ENCODE results near the gene TRPM3. TPM values are rescaled to one million over a fixed set of nuclear protein-coding genes. Genes with fewer than 3 reads are reported as not detected.

TRPM3 gene
- total RNA-seq, 1 experiment from 2014 or later = 5.4 TPM

DNA sequence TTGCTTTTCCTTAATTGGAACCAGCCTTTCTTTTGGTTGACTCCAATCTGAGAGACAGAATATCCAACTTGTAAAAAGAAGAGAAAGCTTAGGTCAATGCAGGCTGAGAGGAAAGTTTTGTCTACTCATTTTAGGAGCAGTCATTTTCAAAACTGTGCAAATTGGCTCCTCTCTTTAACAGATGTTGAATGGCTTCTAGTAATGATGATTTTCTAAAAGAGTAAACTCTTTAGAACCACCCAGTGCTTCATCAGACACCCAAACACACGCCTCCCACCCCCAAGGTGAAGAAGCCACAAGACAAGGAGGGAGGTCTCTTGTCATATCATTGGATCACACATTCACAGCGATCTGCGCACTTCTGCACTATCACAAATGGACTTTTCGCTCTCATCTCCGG, 590.7 kb downstream of the TRPM3 start:
- H3K36me3 Mint-ChIP-seq = no peaks in the 10 kb centered on the region; the same call in 1 of the 2 replicates
- DNase-seq (ENCODE audit: low spot score) (no peak), ATAC-seq (no peak)
- H3K27ac Mint-ChIP-seq = no peak overlapping the region
- TF ChIP-seq FOXP1 (CRISPR knock-in tag; IDR thresholded peaks at IDR 0.05; ENCODE audit: borderline replicate concordance) (no peak), ZNF671 (CRISPR knock-in tag; IDR thresholded peaks at IDR 0.05) (no peak), ZNF219 (CRISPR knock-in tag; IDR thresholded peaks at IDR 0.05; ENCODE audit: borderline replicate concordance) (no peak)
- TF ChIP-seq, protein P1, sequence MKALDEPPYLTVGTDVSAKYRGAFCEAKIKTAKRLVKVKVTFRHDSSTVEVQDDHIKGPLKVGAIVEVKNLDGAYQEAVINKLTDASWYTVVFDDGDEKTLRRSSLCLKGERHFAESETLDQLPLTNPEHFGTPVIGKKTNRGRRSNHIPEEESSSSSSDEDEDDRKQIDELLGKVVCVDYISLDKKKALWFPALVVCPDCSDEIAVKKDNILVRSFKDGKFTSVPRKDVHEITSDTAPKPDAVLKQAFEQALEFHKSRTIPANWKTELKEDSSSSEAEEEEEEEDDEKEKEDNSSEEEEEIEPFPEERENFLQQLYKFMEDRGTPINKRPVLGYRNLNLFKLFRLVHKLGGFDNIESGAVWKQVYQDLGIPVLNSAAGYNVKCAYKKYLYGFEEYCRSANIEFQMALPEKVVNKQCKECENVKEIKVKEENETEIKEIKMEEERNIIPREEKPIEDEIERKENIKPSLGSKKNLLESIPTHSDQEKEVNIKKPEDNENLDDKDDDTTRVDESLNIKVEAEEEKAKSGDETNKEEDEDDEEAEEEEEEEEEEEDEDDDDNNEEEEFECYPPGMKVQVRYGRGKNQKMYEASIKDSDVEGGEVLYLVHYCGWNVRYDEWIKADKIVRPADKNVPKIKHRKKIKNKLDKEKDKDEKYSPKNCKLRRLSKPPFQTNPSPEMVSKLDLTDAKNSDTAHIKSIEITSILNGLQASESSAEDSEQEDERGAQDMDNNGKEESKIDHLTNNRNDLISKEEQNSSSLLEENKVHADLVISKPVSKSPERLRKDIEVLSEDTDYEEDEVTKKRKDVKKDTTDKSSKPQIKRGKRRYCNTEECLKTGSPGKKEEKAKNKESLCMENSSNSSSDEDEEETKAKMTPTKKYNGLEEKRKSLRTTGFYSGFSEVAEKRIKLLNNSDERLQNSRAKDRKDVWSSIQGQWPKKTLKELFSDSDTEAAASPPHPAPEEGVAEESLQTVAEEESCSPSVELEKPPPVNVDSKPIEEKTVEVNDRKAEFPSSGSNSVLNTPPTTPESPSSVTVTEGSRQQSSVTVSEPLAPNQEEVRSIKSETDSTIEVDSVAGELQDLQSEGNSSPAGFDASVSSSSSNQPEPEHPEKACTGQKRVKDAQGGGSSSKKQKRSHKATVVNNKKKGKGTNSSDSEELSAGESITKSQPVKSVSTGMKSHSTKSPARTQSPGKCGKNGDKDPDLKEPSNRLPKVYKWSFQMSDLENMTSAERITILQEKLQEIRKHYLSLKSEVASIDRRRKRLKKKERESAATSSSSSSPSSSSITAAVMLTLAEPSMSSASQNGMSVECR (CRISPR knock-in tag; IDR thresholded peaks at IDR 0.05; ENCODE audit: borderline replicate concordance) = no peak
- TF ChIP-seq, protein P2, sequence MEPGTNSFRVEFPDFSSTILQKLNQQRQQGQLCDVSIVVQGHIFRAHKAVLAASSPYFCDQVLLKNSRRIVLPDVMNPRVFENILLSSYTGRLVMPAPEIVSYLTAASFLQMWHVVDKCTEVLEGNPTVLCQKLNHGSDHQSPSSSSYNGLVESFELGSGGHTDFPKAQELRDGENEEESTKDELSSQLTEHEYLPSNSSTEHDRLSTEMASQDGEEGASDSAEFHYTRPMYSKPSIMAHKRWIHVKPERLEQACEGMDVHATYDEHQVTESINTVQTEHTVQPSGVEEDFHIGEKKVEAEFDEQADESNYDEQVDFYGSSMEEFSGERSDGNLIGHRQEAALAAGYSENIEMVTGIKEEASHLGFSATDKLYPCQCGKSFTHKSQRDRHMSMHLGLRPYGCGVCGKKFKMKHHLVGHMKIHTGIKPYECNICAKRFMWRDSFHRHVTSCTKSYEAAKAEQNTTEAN (CRISPR knock-in tag; IDR thresholded peaks at IDR 0.05) = no peak
- TF ChIP-seq, protein P3, sequence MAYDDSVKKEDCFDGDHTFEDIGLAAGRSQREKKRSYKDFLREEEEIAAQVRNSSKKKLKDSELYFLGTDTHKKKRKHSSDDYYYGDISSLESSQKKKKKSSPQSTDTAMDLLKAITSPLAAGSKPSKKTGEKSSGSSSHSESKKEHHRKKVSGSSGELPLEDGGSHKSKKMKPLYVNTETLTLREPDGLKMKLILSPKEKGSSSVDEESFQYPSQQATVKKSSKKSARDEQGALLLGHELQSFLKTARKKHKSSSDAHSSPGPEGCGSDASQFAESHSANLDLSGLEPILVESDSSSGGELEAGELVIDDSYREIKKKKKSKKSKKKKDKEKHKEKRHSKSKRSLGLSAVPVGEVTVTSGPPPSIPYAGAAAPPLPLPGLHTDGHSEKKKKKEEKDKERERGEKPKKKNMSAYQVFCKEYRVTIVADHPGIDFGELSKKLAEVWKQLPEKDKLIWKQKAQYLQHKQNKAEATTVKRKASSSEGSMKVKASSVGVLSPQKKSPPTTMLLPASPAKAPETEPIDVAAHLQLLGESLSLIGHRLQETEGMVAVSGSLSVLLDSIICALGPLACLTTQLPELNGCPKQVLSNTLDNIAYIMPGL (CRISPR knock-in tag; IDR thresholded peaks at IDR 0.05) = no peak
- no peak overlapping the region for H3K4me3 Mint-ChIP-seq
- H3K4me1 Mint-ChIP-seq = peaks cover 26% of the 10 kb centered on the region
- CTCF ChIA-PET = no interaction called here
- POLR2A ChIA-PET = no interaction called here
- peaks cover under 1% of the 10 kb centered on the region for H3K9me3 Mint-ChIP-seq
- H3K27me3 Mint-ChIP-seq (ENCODE audit: low read depth) = no peaks in the 10 kb centered on the region

DNA sequence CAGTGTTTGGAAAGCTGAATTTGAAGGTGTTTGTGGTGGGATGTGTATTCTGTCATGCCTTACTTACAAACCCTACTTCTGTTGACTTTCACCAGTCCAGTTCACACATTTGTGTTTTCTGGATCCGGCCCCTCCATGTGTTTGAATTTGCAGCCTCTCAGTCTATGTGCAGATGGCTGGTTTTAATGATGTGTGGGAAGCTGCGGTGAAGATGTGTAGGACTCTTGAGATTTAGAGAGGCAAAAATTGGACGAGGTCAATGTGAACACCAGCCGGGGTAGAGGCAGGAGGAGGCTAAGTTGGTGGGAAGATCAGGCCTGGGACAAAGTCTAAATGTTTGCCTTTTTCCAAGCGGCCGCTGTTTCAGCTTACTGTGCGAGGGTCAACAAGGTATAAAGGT, 591.6 kb downstream of the TRPM3 start:
- TF ChIP-seq, protein P4, sequence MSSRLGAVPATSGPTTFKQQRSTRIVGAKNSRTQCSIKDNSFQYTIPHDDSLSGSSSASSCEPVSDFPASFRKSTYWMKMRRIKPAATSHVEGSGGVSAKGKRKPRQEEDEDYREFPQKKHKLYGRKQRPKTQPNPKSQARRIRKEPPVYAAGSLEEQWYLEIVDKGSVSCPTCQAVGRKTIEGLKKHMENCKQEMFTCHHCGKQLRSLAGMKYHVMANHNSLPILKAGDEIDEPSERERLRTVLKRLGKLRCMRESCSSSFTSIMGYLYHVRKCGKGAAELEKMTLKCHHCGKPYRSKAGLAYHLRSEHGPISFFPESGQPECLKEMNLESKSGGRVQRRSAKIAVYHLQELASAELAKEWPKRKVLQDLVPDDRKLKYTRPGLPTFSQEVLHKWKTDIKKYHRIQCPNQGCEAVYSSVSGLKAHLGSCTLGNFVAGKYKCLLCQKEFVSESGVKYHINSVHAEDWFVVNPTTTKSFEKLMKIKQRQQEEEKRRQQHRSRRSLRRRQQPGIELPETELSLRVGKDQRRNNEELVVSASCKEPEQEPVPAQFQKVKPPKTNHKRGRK (CRISPR knock-in tag; IDR thresholded peaks at IDR 0.05; ENCODE audit: borderline replicate concordance) = no peak
- TF ChIP-seq GRHL2 (CRISPR knock-in tag; IDR thresholded peaks at IDR 0.05; ENCODE audit: insufficient replicate concordance, severe bottlenecking) = no peak
- no peak for DNase-seq (ENCODE audit: low spot score)
- CTCF ChIA-PET = no interaction called here
- no peak overlapping the region for H3K27ac Mint-ChIP-seq
- peaks cover 10% of the 10 kb centered on the region for H3K9me3 Mint-ChIP-seq
- peaks cover 8% of the 10 kb centered on the region for H3K36me3 Mint-ChIP-seq
- no peak overlapping the region for H3K4me3 Mint-ChIP-seq
- H3K27me3 Mint-ChIP-seq (ENCODE audit: low read depth) = no peaks in the 10 kb centered on the region
- ATAC-seq = no peak
- peaks cover 26% of the 10 kb centered on the region for H3K4me1 Mint-ChIP-seq
- POLR2A ChIA-PET = no interaction called here

DNA sequence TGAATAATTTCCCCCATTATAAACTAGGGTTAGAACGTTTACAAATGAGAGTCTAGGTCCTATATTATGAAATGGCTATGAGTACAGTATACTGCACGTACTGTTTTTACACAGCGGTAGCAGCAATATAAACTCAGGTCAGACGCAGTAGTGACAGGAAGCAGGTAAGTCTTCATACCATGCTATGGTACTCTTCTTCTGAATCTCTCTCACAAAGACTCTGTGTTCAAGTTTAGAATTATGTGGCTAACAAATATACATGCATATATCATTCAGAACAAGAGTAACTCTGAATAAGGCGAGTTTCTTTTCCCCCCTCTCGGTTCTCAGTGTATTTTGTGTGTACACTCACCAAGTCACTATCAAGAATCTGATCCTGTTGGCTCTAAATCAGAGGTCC, 592.0 kb downstream of the TRPM3 start:
- Mint-ChIP-seq H3K4me1 (peaks cover 26% of the 10 kb centered on the region), H3K4me3 (no peak overlapping the region), H3K36me3 (peaks cover 11% of the 10 kb centered on the region), H3K27me3 (ENCODE audit: low read depth) (no peaks in the 10 kb centered on the region), H3K9me3 (peaks cover 14% of the 10 kb centered on the region), H3K27ac (no peak overlapping the region)
- ChIA-PET POLR2A (no interaction called here), CTCF (no interaction called here)
- DNase-seq (ENCODE audit: low spot score) = no peak
- ATAC-seq = no peak
- TF ChIP-seq RELA (CRISPR knock-in tag; IDR thresholded peaks at IDR 0.05; ENCODE audit: borderline replicate concordance) (no peak), CREB1 (CRISPR knock-in tag; IDR thresholded peaks at IDR 0.05) (no peak), ESRRA (CRISPR knock-in tag; IDR thresholded peaks at IDR 0.05; ENCODE audit: borderline replicate concordance) (no peak)
- TF ChIP-seq, protein P5, sequence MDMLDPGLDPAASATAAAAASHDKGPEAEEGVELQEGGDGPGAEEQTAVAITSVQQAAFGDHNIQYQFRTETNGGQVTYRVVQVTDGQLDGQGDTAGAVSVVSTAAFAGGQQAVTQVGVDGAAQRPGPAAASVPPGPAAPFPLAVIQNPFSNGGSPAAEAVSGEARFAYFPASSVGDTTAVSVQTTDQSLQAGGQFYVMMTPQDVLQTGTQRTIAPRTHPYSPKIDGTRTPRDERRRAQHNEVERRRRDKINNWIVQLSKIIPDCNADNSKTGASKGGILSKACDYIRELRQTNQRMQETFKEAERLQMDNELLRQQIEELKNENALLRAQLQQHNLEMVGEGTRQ (CRISPR knock-in tag; IDR thresholded peaks at IDR 0.05) = no peak

Data from WTC11 (cell line).